ENCODE results near the gene PGAP3.
"Not testable (repeated sequence)": the region's sequence is repeated elsewhere in the genome, so short reads cannot be mapped to it uniquely, and the experiment has no call there.

PGAP3 gene

DNA sequence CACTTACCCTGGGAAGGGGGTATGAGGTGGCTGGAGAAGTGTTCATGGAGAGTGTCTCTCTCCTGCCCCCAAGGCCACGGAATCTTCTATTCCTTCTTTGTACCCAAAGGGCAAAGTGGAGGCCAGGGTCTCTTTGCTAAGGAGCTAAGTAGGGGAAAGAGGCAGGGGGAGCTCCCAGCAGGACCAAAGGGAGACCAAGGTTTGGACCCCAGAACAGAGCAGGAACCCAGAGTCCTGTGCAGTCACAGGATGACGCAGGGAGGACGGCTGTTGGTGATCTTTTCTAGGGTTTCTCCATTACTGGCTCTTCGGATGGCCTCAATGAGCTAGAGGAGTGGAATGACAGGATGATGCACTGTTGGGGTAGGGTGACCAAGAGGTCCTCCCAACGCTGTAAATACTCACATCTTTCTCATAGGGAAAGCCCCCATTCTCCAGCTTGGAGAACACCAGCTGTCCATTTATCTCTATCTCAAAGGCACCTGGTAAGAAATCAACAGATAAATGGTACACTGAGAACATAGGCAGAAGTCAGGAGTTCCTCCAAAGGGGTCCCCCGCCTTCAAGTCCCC is 41.5 kb upstream of the PGAP3 start:
- peak overlapping the region; percentile 74 for H3K4me3 ChIP-seq (replicated peaks; ENCODE audit: low read depth, low read length)
- DNase-seq (ENCODE audit: low read depth), result no peak
- TF ChIP-seq, protein P1, sequence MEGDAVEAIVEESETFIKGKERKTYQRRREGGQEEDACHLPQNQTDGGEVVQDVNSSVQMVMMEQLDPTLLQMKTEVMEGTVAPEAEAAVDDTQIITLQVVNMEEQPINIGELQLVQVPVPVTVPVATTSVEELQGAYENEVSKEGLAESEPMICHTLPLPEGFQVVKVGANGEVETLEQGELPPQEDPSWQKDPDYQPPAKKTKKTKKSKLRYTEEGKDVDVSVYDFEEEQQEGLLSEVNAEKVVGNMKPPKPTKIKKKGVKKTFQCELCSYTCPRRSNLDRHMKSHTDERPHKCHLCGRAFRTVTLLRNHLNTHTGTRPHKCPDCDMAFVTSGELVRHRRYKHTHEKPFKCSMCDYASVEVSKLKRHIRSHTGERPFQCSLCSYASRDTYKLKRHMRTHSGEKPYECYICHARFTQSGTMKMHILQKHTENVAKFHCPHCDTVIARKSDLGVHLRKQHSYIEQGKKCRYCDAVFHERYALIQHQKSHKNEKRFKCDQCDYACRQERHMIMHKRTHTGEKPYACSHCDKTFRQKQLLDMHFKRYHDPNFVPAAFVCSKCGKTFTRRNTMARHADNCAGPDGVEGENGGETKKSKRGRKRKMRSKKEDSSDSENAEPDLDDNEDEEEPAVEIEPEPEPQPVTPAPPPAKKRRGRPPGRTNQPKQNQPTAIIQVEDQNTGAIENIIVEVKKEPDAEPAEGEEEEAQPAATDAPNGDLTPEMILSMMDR (IDR thresholded peaks at IDR 0.05; ENCODE audit: low read length, missing control alignments), result no peak

- TF ChIP-seq, protein P1 (IDR thresholded peaks at IDR 0.05; ENCODE audit: low read length, missing control alignments), result no peak
- no peak overlapping the region for H3K4me3 ChIP-seq (replicated peaks; ENCODE audit: low read depth, low read length)
- no peak for DNase-seq (ENCODE audit: low read depth)
Observed at GRCh38 chr17:39727556-39727955, 39.7 kb upstream of the PGAP3 start.

- no peak overlapping the region for H3K4me3 ChIP-seq (replicated peaks; ENCODE audit: low read depth, low read length)
- DNase-seq (ENCODE audit: low read depth), result no peak
Observed at GRCh38 chr17:39726617-39727016, 38.8 kb upstream of the PGAP3 start.

DNA sequence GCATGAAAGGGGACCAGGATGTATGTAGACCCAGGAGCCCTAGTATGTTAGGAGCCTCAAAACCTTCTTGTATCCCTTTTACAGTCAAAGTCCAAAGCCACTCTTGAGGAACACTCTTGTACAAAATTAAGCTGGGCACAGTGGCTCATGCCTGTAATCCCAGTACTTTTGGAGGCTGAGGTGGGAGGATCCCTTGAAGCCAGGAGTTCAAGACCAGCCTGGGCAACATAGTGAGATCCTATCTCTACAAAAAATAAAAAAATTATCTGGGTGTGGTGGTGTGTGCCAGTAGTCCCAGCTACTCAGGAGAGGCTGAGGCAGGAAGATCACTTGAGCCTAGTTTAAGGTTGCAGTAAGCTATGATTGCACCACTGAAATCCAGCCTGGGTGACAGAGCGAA is 38.1 kb upstream of the PGAP3 start:
- not testable (repeated sequence) for H3K4me3 ChIP-seq (replicated peaks; ENCODE audit: low read depth, low read length)

More at GRCh38 chr17:39726617-39727016, 38.8 kb upstream of the PGAP3 start:
- TF ChIP-seq, protein P1 (IDR thresholded peaks at IDR 0.05; ENCODE audit: low read length, missing control alignments), result no peak

GRCh38 chr17:39724731-39725130 is 36.9 kb upstream of the PGAP3 start:
- H3K4me3 ChIP-seq (replicated peaks; ENCODE audit: low read depth, low read length), result no peak overlapping the region
- no peak for DNase-seq (ENCODE audit: low read depth)
- TF ChIP-seq, protein P1 (IDR thresholded peaks at IDR 0.05; ENCODE audit: low read length, missing control alignments), result no peak

More for the DNA sequence above, 38.1 kb upstream of the PGAP3 start:
- DNase-seq (ENCODE audit: low read depth), result not testable (repeated sequence)

- DNase-seq (ENCODE audit: low read depth), result no peak
- no peak overlapping the region for H3K4me3 ChIP-seq (replicated peaks; ENCODE audit: low read depth, low read length)
- TF ChIP-seq, protein P1 (IDR thresholded peaks at IDR 0.05; ENCODE audit: low read length, missing control alignments), result no peak
Observed at GRCh38 chr17:39722965-39723848, 35.4 kb upstream of the PGAP3 start.

GRCh38 chr17:39722104-39722503 is 34.2 kb upstream of the PGAP3 start:
- H3K4me3 ChIP-seq (replicated peaks; ENCODE audit: low read depth, low read length), result no peak overlapping the region
- TF ChIP-seq, protein P1 (IDR thresholded peaks at IDR 0.05; ENCODE audit: low read length, missing control alignments), result no peak
- DNase-seq (ENCODE audit: low read depth), result no peak

Measured in fibroblast of pulmonary artery (primary cell).